HG02610 (cell line): ENCODE data around the gene CAPG.
"Not testable (repeated sequence)": the region's sequence is repeated elsewhere in the genome, so short reads cannot be mapped to it uniquely, and the experiment has no call there.

Experiments used
- ATAC-seq: cut with Tn5 transposase; IDR thresholded peaks from one replicate; pipeline ENCODE4 v1.9.1; 2021; ENCODE audit warnings: mild to moderate bottlenecking, moderate library complexity; ENCODE audit not compliant: unreplicated experiment

CAPG gene

GRCh38 chr2:85421260-85422071, 11.3 kb upstream of the CAPG start:
- ATAC-seq: no peak

- peak; percentile 66 for ATAC-seq
Observed at GRCh38 chr2:85420536-85421259, 10.5 kb upstream of the CAPG start.

- ATAC-seq: no peak
Observed at GRCh38 chr2:85419009-85419675, 9.0 kb upstream of the CAPG start.

GRCh38 chr2:85418132-85419008, 8.2 kb upstream of the CAPG start, which contains the start of gene SH2D6:
Gene SH2D6, plus strand, starts transcription at chr2:85418714. Its CDS starts 10,752 bp downstream, at chr2:85429466.
- peak; percentile 81 for ATAC-seq

- ATAC-seq: no peak
Observed at GRCh38 chr2:85415980-85416650, 5.9 kb upstream of the CAPG start.

GRCh38 chr2:85414761-85415553, 4.8 kb upstream of the CAPG start:
- no peak for ATAC-seq

- ATAC-seq: not testable (repeated sequence)
Observed at GRCh38 chr2:85414421-85414759, 4.2 kb upstream of the CAPG start.

GRCh38 chr2:85413592-85414420, 3.6 kb upstream of the CAPG start:
- ATAC-seq: no peak

GRCh38 chr2:85411405-85411748, 1.2 kb upstream of the CAPG start:
- no peak for ATAC-seq

GRCh38 chr2:85410584-85411404, 628 bp upstream of the CAPG start:
- no peak for ATAC-seq

- peak; percentile 63 for ATAC-seq
Observed at GRCh38 chr2:85405201-85406059, 4.7 kb downstream of the CAPG start.

- no peak for ATAC-seq
Observed at GRCh38 chr2:85401844-85402243, 8.3 kb downstream of the CAPG start.

- no peak for ATAC-seq
Observed at GRCh38 chr2:85401464-85401805, 8.7 kb downstream of the CAPG start.

- ATAC-seq: no peak
Observed at GRCh38 chr2:85400541-85401463, 9.4 kb downstream of the CAPG start.

GRCh38 chr2:85400023-85400422, 10.1 kb downstream of the CAPG start:
- no peak for ATAC-seq

GRCh38 chr2:85399183-85399455, 11.0 kb downstream of the CAPG start:
- no peak for ATAC-seq
